ENCODE data around the gene AKT1S1. TPM values are rescaled to one million over a fixed set of nuclear protein-coding genes. Genes with fewer than 3 reads are reported as not detected.
A peak's percentile ranks its signal among the peaks of the same experiment; 100 is the strongest.

The AKT1S1 gene
- total and polyA plus RNA-seq, 2 donors from 2014 or later = 33.7 to 47.2 TPM

DNA sequence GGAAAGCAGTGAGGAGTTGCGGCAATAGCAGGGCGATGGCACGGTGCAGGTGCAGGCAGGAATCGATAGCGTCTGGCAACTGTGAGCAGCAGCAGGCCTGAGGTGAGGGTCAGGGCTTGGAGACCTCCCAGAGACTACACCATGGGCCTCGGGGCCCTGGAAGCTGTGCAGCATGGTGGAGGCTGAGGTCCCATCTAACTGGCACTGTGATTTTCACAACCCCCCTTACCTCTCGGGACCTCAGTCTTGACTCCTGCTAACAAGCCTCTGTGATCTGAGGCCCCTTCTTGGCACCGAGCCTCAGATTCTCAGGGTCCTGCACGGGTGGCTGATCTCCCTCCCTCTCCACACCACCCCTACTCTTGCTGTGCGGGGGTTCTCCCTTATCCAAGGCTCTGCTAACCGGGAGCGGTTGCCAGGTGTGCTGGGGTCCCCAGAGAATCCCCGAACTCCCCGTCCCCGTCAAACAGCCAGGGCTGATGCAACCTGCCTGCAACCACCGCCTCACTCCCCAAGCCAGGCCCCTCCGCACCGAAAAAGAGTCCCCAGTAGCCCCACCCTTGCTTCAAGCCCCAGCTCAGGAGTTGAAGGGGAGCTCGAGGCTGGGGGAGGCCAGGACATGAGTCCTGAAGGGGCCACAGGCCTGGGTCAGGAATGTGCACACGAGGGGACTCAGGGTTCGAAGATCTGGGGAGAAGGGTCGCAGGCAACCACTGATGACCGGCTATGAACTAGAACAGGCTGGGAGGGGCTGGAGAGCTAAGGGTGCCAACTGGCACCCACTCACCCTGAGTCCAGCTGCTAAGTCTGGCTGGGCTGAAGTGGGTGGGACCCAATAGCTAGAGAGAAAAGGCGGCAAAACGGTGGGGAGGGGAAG lies 47.1 kb upstream of the AKT1S1 start:
- Histone ChIP-seq H3K27ac (ENCODE audit: low read depth in 2 of 2, low read length in 2 of 2) (no peak overlapping the region), H3K27me3 (ENCODE audit: control insufficient read depth, insufficient read depth, low read length) (no peaks in the 10 kb centered on the region), H3K9ac (ENCODE audit: low read length in 3 of 3) (no peak overlapping the region), H3K4me1 (ENCODE audit: control insufficient read depth in 2 of 3, insufficient read depth in 2 of 3, low read depth in 1 of 3, low read length in 3 of 3) (peaks cover 3 to 12% (median 4%) of the 10 kb centered on the region in 3 donors), H3K36me3 (ENCODE audit: control insufficient read depth in 2 of 3, insufficient read depth in 3 of 3, low read length in 3 of 3) (peaks cover 2 to 6% (median 6%) of the 10 kb centered on the region in 3 donors), H3K4me3 (ENCODE audit: low read length in 3 of 3) (no peak overlapping the region), H3K9me3 (ENCODE audit: control insufficient read depth in 2 of 3, insufficient read depth in 1 of 3, low read length in 3 of 3) (no peaks in the 10 kb centered on the region)
- TF ChIP-seq, protein P1, sequence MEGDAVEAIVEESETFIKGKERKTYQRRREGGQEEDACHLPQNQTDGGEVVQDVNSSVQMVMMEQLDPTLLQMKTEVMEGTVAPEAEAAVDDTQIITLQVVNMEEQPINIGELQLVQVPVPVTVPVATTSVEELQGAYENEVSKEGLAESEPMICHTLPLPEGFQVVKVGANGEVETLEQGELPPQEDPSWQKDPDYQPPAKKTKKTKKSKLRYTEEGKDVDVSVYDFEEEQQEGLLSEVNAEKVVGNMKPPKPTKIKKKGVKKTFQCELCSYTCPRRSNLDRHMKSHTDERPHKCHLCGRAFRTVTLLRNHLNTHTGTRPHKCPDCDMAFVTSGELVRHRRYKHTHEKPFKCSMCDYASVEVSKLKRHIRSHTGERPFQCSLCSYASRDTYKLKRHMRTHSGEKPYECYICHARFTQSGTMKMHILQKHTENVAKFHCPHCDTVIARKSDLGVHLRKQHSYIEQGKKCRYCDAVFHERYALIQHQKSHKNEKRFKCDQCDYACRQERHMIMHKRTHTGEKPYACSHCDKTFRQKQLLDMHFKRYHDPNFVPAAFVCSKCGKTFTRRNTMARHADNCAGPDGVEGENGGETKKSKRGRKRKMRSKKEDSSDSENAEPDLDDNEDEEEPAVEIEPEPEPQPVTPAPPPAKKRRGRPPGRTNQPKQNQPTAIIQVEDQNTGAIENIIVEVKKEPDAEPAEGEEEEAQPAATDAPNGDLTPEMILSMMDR (IDR thresholded peaks at IDR 0.05; ENCODE audit: borderline replicate concordance, extremely low read depth, insufficient read depth) = no peak
- no peak for FAIRE-seq
- peak in 1 of 5 donors; percentile 70 for DNase-seq
- intact Hi-C loops (cut with DNase I) = no loop called here

DNA sequence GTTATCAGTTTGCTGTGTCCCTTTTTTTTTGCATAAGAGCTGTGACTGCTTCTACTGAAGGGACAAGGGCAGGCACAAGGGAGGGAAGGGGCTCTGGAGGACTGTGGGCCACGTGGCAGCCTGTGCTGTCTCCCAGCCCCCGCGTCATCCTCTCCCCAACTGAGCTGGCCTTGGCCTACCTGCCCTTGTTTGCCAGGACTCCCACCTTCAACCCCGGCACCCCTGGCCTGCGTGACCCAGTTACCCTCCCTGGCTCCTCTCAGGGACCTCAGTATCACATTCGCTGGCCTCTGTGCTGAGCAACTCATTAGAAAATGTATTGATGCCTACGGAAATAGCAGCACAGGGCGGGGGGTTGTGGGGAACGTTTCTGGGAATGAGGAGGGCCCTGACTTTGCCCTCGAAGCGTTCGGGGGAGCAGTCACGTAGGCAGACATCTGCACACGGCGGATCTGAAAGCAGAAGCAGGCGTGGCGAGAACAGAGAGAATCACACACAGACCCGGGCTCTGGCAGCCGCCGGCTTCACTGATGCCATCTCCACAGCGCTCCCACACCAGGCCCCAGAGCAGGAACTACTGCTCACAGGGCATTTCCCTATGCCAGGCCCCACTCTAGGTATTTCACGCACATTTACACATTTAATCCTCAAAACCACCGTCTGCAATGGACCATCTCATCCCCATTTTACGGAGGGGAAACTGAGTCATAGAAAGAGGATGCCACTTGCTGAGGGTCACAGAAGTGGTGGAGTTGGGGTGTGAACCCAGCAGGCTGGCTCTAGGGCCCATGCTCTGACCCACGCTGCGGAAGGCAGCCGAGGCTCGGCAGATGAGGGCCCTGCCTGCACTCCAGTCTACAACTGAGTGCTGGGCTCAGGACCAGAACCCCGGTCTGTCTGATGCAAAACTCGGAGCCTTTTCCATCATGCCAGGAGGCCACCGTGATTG lies 46.2 kb upstream of the AKT1S1 start:
- Histone ChIP-seq H3K27me3 (ENCODE audit: control insufficient read depth, insufficient read depth, low read length) (no peaks in the 10 kb centered on the region), H3K9ac (ENCODE audit: low read length in 3 of 3) (no peak overlapping the region), H3K9me3 (ENCODE audit: control insufficient read depth in 2 of 3, insufficient read depth in 1 of 3, low read length in 3 of 3) (no peaks in the 10 kb centered on the region), H3K27ac (ENCODE audit: low read depth in 2 of 2, low read length in 2 of 2) (no peak overlapping the region), H3K36me3 (ENCODE audit: control insufficient read depth in 2 of 3, insufficient read depth in 3 of 3, low read length in 3 of 3) (peaks cover 2 to 8% (median 6%) of the 10 kb centered on the region in 3 donors), H3K4me3 (ENCODE audit: low read length in 3 of 3) (no peak overlapping the region), H3K4me1 (ENCODE audit: control insufficient read depth in 2 of 3, insufficient read depth in 2 of 3, low read depth in 1 of 3, low read length in 3 of 3) (peaks cover 0 to 9% (median 4%) of the 10 kb centered on the region in 3 donors)
- no peak for FAIRE-seq
- DNase-seq = peak in 1 of 5 donors; percentile 64
- intact Hi-C loops (cut with DNase I) = no loop called here
- TF ChIP-seq, protein P1 (IDR thresholded peaks at IDR 0.05; ENCODE audit: borderline replicate concordance, extremely low read depth, insufficient read depth) = no peak

DNA sequence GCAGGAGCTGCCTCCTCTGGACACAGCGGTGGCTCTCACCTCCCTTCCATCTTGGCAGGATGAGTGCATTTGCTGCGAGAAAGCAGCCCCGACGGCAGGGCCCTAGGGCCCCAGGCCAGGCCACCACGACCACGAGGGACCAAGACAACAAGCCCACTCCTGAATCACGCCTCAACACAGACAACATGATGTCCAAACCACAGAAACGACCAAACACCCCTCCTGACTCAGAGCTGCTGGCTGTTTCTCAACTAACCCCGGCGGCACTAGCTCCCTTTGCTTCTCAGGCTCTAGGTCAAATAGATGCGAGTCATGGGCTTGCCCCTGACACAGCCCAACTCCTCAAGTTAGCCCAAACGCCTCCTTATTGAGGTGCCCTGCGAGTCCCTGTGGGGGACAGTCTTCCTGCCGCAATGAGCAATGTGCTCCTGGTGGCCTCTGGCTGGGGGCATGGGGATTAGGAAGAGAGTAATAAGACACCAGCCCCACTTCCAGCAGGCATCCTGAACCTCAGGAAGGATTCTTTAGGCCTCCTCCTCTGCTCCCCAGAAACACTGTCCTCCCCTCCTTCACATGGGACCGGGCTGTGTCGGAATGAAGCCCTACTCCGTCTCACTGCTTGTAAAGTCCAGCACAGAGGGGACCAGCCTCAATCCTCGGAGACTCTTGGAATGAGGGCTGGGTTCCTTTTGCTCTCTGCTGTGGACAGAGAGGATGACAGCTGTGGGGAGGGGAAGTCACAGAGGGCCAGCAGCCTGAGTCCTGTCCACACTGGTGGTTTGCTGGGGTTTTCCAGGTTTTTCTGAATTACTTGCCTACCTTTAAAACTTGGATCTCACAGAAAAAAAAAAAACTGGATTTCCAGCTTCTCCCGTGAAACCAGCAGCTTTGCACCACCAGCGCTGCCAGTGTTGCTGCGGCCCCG lies 45.0 kb upstream of the AKT1S1 start:
- Histone ChIP-seq H3K4me3 (ENCODE audit: low read length in 3 of 3) (no peak overlapping the region), H3K27ac (ENCODE audit: low read depth in 2 of 2, low read length in 2 of 2) (no peak overlapping the region), H3K27me3 (ENCODE audit: control insufficient read depth, insufficient read depth, low read length) (no peaks in the 10 kb centered on the region), H3K4me1 (ENCODE audit: control insufficient read depth in 2 of 3, insufficient read depth in 2 of 3, low read depth in 1 of 3, low read length in 3 of 3) (peaks cover 0 to 2% (median 0%) of the 10 kb centered on the region in 3 donors), H3K9ac (ENCODE audit: low read length in 3 of 3) (no peak overlapping the region), H3K36me3 (ENCODE audit: control insufficient read depth in 2 of 3, insufficient read depth in 3 of 3, low read length in 3 of 3) (peaks cover 2 to 6% (median 4%) of the 10 kb centered on the region in 3 donors), H3K9me3 (ENCODE audit: control insufficient read depth in 2 of 3, insufficient read depth in 1 of 3, low read length in 3 of 3) (no peaks in the 10 kb centered on the region)
- FAIRE-seq (no peak), DNase-seq (peak in 1 of 5 donors; percentile 56)
- TF ChIP-seq, protein P1 (IDR thresholded peaks at IDR 0.05; ENCODE audit: borderline replicate concordance, extremely low read depth, insufficient read depth) = no peak
- intact Hi-C loops (cut with DNase I) = no loop called here

All from kidney (tissue), 14 donors.